ENCODE data around the gene OR8D2.

DNA sequence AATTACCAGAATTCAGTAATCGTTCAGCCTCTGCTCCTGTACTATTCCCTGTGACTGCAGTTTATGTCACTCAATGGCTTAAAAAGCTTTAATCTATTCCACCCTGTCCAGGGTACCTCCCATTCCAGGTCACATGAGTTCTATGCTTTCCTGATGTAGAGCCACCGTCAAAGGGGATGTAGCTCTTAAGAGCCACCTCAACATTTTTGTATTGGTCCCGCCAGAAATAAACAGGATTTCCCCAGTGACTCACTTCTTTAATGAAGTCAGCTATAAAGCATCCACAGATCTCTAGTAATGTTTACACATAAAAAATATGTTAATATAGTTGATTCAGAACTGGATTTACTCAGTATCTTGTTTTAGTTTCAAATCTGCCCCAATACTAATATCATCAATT, 4.9 kb downstream of the OR8D2 start:
- TF ChIP-seq, protein P1, sequence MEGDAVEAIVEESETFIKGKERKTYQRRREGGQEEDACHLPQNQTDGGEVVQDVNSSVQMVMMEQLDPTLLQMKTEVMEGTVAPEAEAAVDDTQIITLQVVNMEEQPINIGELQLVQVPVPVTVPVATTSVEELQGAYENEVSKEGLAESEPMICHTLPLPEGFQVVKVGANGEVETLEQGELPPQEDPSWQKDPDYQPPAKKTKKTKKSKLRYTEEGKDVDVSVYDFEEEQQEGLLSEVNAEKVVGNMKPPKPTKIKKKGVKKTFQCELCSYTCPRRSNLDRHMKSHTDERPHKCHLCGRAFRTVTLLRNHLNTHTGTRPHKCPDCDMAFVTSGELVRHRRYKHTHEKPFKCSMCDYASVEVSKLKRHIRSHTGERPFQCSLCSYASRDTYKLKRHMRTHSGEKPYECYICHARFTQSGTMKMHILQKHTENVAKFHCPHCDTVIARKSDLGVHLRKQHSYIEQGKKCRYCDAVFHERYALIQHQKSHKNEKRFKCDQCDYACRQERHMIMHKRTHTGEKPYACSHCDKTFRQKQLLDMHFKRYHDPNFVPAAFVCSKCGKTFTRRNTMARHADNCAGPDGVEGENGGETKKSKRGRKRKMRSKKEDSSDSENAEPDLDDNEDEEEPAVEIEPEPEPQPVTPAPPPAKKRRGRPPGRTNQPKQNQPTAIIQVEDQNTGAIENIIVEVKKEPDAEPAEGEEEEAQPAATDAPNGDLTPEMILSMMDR (IDR thresholded peaks at IDR 0.05; ENCODE audit: extremely low read depth in 1 of 2, insufficient read depth in 1 of 2, low read depth in 1 of 2, low read length in 2 of 2), result no peak
- peak; percentile 26 for TF ChIP-seq POLR2AphosphoS5 (IDR thresholded peaks at IDR 0.05; ENCODE audit: insufficient read depth, low read depth, low read length)
- no peak for TF ChIP-seq EZH2 (IDR thresholded peaks at IDR 0.05; ENCODE audit: borderline replicate concordance, low read depth, low read length, severe bottlenecking)
- no peak for TF ChIP-seq POLR2A (IDR thresholded peaks at IDR 0.05; ENCODE audit: low read depth, low read length)
- TF ChIP-seq, protein P2, sequence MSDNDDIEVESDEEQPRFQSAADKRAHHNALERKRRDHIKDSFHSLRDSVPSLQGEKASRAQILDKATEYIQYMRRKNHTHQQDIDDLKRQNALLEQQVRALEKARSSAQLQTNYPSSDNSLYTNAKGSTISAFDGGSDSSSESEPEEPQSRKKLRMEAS (IDR thresholded peaks at IDR 0.05; ENCODE audit: insufficient read depth, insufficient read length), result no peak
- TF ChIP-seq FOS (IDR thresholded peaks at IDR 0.05; ENCODE audit: borderline replicate concordance, insufficient read depth, low read length), result peak; percentile 82
- peak; percentile 54 for TF ChIP-seq JUN (IDR thresholded peaks at IDR 0.05; ENCODE audit: borderline replicate concordance, insufficient read depth, insufficient read length, low read depth)

Data from endothelial cell of umbilical vein (primary cell).